DMS 273 (cell line): ENCODE results near the gene TUBGCP2.

ENCODE experiments used
- DNase-seq: peaks from one replicate; lab custom pipeline; 2025; ENCODE audit not compliant: unreplicated experiment; lab: John Stamatoyannopoulos, UW

Gene TUBGCP2

GRCh38 chr10:133252223-133252552 is 56.5 kb downstream of the TUBGCP2 start:
- DNase-seq, result no peak

- no peak for DNase-seq
Measured at GRCh38 chr10:133251388-133252222, 57.1 kb downstream of the TUBGCP2 start.

- DNase-seq, result no peak
Measured at GRCh38 chr10:133249975-133250754, 58.5 kb downstream of the TUBGCP2 start.

GRCh38 chr10:133249094-133249780 is 59.4 kb downstream of the TUBGCP2 start:
- DNase-seq, result no peak

- no peak for DNase-seq
Measured at GRCh38 chr10:133248334-133248715, 60.3 kb downstream of the TUBGCP2 start.

GRCh38 chr10:133247681-133248333 is 60.9 kb downstream of the TUBGCP2 start:
- no peak for DNase-seq

GRCh38 chr10:133246236-133246626 is 62.4 kb downstream of the TUBGCP2 start:
- no peak for DNase-seq

- no peak for DNase-seq
Measured at GRCh38 chr10:133245439-133246235, 63.0 kb downstream of the TUBGCP2 start.

GRCh38 chr10:133243593-133243992 is 65.1 kb downstream of the TUBGCP2 start:
- DNase-seq, result no peak

- no peak for DNase-seq
Measured at GRCh38 chr10:133242611-133243356, 65.9 kb downstream of the TUBGCP2 start.

GRCh38 chr10:133241501-133242205 is 67.0 kb downstream of the TUBGCP2 start:
- DNase-seq, result no peak

- no peak for DNase-seq
Measured at GRCh38 chr10:133239990-133240389, 68.7 kb downstream of the TUBGCP2 start.

- no peak for DNase-seq
Measured at GRCh38 chr10:133238466-133238804, 70.2 kb downstream of the TUBGCP2 start.

GRCh38 chr10:133237588-133238465 is 70.8 kb downstream of the TUBGCP2 start, which contains the start of gene VENTX:
VENTX (plus strand) TSS chr10:133237855; CDS start chr10:133237915, 60 bp downstream.
- DNase-seq, result peak; percentile 39

GRCh38 chr10:133237241-133237587 is 71.5 kb downstream of the TUBGCP2 start:
- DNase-seq, result no peak

- no peak for DNase-seq
Measured at GRCh38 chr10:133236401-133237240, 72.1 kb downstream of the TUBGCP2 start.

GRCh38 chr10:133235932-133236331 is 72.7 kb downstream of the TUBGCP2 start:
- no peak for DNase-seq
